ENCODE measurements around the gene DPH6.

DNA sequence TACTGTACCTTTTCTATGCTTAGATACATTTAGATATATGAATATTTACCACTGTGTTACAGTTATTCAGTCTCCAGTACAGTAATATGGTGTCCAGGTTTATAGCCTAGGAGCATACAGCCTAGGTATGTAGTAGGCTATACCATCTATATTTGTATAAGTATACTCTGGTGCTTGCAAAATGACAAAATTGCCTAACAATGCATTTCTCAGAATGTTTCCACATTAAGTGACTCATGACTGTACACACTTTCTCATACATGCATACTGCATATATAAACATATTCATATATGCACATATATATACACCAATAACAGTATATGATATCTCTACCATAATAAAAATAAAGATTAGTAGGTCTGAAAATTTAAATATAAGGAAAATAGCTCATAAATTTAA lies 169.3 kb downstream of the DPH6 start:
- TF ChIP-seq POLR2A (IDR thresholded peaks at IDR 0.05; ENCODE audit: low read depth, low read length) = no peak
- no peak for TF ChIP-seq POLR2AphosphoS5 (IDR thresholded peaks at IDR 0.05; ENCODE audit: low read depth, low read length)
- no peak for TF ChIP-seq TAF1 (IDR thresholded peaks at IDR 0.05; ENCODE audit: borderline replicate concordance, low read depth, low read length)

Data from GM12892 (cell line).